Measurements from ENCODE around the gene HSF4.

DNA sequence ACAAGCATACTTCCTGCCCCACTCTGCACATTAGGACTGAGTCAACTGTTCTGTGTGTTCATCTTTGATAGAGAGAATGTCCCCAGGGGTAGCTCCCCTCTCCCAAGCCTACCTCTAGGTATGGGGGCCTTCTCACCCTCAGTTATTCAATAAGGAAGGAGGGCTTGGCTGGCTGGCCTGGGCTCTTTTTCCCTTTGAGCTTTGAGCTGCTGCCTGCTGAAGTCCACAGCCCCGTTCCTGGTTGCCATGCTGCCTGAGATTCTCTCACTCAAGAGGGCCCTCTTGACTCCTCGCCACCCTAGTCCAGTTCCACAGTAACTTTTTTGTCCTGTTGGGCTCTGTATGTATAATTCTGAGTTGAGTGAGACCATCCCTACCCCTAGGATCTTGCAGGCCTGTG, 18.8 kb upstream of the HSF4 start:
- no peak for TF ChIP-seq BHLHE40 (IDR thresholded peaks at IDR 0.05; ENCODE audit: borderline replicate concordance)
- no peak for TF ChIP-seq L3MBTL2 (conservative IDR thresholded peaks at IDR 0.05)
- no peak for TF ChIP-seq FOXK2 (IDR thresholded peaks at IDR 0.05)
- no peak for TF ChIP-seq SP1 (IDR thresholded peaks at IDR 0.05)
- no peak for TF ChIP-seq LEF1 (IDR thresholded peaks at IDR 0.05; ENCODE audit: borderline replicate concordance)
- no peak for TF ChIP-seq SUZ12 (IDR thresholded peaks at IDR 0.05)
- TF ChIP-seq, protein P1, sequence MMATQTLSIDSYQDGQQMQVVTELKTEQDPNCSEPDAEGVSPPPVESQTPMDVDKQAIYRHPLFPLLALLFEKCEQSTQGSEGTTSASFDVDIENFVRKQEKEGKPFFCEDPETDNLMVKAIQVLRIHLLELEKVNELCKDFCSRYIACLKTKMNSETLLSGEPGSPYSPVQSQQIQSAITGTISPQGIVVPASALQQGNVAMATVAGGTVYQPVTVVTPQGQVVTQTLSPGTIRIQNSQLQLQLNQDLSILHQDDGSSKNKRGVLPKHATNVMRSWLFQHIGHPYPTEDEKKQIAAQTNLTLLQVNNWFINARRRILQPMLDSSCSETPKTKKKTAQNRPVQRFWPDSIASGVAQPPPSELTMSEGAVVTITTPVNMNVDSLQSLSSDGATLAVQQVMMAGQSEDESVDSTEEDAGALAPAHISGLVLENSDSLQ (IDR thresholded peaks at IDR 0.05) = no peak
- TF ChIP-seq FOXA1 (IDR thresholded peaks at IDR 0.05) = no peak
- no peak for TF ChIP-seq HDGF (IDR thresholded peaks at IDR 0.05; ENCODE audit: borderline replicate concordance)
- TF ChIP-seq FOXM1 (IDR thresholded peaks at IDR 0.05; ENCODE audit: borderline replicate concordance) = no peak
- no peak for TF ChIP-seq NFRKB (IDR thresholded peaks at IDR 0.05)
